Left kidney (tissue), 2 donors: ENCODE measurements around the gene DNASE1L1. TPM values are rescaled to one million over a fixed set of nuclear protein-coding genes. Genes with fewer than 3 reads are reported as not detected.

Experiments used
- DNase-seq: peaks from one replicate; pipeline ENCODE4 v3.0.0-alpha.2; 2013
- polyA plus RNA-seq: library from polyadenylated mRNA; unstranded; fragments of 120-200 nt; gene quantifications from one replicate; pipeline ENCODE4 v1.2.1, GENCODE V29; 2013; ENCODE audit not compliant: insufficient read length

Gene DNASE1L1
- polyA plus RNA-seq, 1 donor = 13.1 TPM

GRCh38 chrX:154436983-154437752, 28.1 kb upstream of the DNASE1L1 start, which contains the start of gene GDI1:
Gene GDI1 (plus strand): TSS chrX:154437154. CDS start chrX:154437255, 101 bp downstream.
- DNase-seq = no peak

- no peak for DNase-seq
These were observed 27.4 kb upstream of the DNASE1L1 start for GRCh38 chrX:154436374-154436982.

- DNase-seq = no peak
These were observed 26.2 kb upstream of the DNASE1L1 start for GRCh38 chrX:154435171-154435733.

- no peak for DNase-seq
These were observed 25.5 kb upstream of the DNASE1L1 start for GRCh38 chrX:154434394-154435168.

GRCh38 chrX:154433605-154434004, 24.6 kb upstream of the DNASE1L1 start:
- no peak for DNase-seq

GRCh38 chrX:154432210-154432609, 23.2 kb upstream of the DNASE1L1 start:
- DNase-seq = no peak

- no peak for DNase-seq
These were observed 22.3 kb upstream of the DNASE1L1 start for GRCh38 chrX:154431341-154431740.

- DNase-seq = no peak
These were observed 21.9 kb upstream of the DNASE1L1 start for GRCh38 chrX:154430916-154431315.

GRCh38 chrX:154430479-154430878, 21.4 kb upstream of the DNASE1L1 start:
- DNase-seq = no peak

- no peak for DNase-seq
These were observed 20.7 kb upstream of the DNASE1L1 start for GRCh38 chrX:154429711-154430110.

GRCh38 chrX:154428176-154429171, 19.4 kb upstream of the DNASE1L1 start, which contains the start of gene ATP6AP1:
Gene ATP6AP1 (plus strand): TSS chrX:154428677. CDS start chrX:154428693, 16 bp downstream.
- peak; percentile 88 for DNase-seq

GRCh38 chrX:154426916-154427770, 18.1 kb upstream of the DNASE1L1 start:
- no peak for DNase-seq

- no peak for DNase-seq
These were observed 11.3 kb upstream of the DNASE1L1 start for GRCh38 chrX:154420402-154420756.

GRCh38 chrX:154419688-154420401, 10.8 kb upstream of the DNASE1L1 start:
- DNase-seq = no peak

- DNase-seq = no peak
These were observed 10.1 kb upstream of the DNASE1L1 start for GRCh38 chrX:154419189-154419588.

- DNase-seq = no peak
These were observed 8.1 kb upstream of the DNASE1L1 start for GRCh38 chrX:154417157-154417556.

- DNase-seq = no peak
These were observed 4.1 kb upstream of the DNASE1L1 start for GRCh38 chrX:154413142-154413541.

- no peak for DNase-seq
These were observed 3.4 kb upstream of the DNASE1L1 start for GRCh38 chrX:154412468-154412867.

GRCh38 chrX:154411981-154412340, 2.9 kb upstream of the DNASE1L1 start:
- no peak for DNase-seq
